Kasumi-1 (cell line): ENCODE measurements around the gene PDLIM7.
"Not testable (repeated sequence)": the region's sequence is repeated elsewhere in the genome, so short reads cannot be mapped to it uniquely, and the experiment has no call there.

Source experiments
- DNase-seq, 2 experiments: peaks; one replicate each; lab custom pipeline; 2025; lab: John Stamatoyannopoulos, UW

PDLIM7 gene

DNA sequence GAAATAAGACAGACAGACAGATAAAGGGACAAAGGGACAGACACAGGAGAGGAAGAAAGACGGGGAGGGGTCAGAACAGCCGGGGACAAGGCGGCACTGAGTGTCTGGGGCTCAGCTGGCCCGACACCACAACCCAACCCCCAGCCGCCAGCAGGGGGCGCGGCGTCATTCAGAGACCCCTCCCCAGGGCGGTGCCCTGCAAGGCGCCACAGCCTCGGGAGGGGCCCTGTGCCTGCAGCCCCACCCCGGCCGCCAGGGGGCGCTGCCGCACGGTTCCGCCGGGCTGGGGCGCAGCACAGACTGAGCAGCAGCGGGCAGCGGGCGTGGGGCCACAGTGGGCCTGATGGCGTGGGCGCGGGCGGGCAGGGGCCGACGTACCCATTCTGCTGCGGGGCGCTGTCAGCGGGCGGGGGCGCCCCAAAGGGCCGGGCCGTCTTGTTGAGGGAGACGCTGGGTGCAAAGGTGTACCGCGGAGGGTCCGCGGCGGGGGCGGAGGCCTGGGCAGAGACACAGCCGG lies 5.9 kb downstream of the PDLIM7 start:
- DNase-seq = no peak

- no peak for DNase-seq
These were observed 6.4 kb downstream of the PDLIM7 start for GRCh38 chr5:177490992-177491391.

- DNase-seq = no peak
These were observed 7.0 kb downstream of the PDLIM7 start for GRCh38 chr5:177490311-177490991.

DNA sequence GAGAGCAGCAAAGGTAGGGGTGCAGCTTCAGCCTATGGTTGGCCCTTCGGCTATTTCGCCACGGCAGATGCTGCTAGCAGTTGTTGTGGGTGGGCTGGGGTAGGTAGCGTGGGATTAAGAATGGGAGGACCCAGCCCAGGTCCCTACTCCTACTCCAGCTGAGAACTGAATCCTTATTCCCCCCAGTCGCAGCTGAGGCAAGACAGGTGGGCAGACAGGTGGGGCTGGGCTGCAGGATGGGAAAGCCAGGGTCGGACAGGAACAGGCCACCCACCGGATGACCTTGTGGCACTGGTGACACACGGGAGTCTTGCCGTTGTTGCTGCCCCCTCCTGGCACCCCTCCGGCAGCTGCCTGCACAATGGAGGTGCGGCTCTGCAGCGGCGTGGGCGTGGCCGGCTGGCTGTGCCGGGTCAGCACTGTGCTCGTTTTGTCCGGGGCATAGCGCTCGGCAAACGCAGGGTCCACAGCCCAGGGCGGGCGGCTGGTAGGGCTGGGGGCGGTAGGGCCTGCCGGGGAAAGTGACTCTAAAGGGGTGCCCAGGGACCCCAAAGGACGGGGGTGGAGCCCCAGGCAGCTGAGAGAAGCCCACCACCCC lies 8.2 kb downstream of the PDLIM7 start:
- DNase-seq = no peak

DNA sequence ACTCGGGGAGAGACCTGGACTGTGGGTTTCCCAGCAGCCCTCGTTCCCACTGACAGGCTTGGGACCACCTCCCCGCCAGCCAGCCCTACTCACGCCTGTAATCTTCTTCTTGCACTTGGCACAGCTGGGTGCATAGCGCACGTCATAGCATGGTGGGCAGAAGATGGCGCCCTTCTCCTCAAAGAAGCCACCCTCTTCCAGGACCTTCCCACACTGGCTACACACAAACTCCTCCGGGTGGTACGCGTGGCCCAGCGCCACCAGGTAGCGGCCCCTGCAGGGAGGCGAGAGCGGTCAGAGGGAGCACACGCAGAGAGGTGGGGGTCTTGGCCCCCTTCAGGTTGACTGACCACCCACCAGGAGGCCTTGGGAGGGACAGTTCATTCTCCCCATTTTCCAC lies 9.4 kb downstream of the PDLIM7 start:
- DNase-seq = peak in 1 of 2 experiments; percentile 21

DNA sequence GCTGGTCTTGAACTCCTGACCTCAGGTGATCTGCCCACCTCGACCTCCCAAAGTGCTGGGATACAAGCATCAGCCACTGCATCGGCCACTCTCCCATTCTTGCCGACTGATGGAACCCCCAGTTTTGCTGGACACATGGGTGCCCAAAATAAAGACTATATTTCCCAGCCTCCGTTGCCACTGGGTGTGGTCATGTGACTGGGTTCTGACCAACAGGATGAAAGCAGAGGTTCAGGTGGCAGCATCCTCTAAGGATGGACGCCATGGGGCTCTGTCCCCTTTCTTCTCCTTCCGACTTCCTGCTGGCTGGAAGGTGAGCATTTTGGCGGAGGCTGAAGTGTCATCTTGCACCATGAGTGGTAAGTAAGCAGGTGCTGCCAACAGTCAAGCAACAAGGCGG lies 10.3 kb downstream of the PDLIM7 start:
- no peak for DNase-seq

DNA sequence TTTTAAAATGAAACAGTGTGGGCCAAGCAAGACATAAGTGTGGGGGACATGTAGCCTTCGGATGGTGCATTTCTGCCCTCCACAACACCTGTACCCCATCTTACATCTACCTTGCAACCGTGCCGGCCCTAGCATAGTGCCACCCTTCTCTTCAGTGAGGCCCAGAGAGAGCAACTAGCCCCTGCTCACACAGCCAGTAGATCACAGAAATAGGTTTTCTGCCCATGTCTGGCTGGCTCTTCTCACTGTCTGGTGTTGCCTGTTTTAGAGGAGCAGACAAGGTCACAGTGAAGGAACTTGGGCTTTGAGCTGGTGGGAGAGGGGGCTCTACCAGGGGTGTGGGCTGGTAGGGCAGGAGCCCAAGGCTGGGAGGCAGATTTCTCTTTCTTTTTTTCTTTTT lies 11.1 kb downstream of the PDLIM7 start:
- DNase-seq = no peak

DNA sequence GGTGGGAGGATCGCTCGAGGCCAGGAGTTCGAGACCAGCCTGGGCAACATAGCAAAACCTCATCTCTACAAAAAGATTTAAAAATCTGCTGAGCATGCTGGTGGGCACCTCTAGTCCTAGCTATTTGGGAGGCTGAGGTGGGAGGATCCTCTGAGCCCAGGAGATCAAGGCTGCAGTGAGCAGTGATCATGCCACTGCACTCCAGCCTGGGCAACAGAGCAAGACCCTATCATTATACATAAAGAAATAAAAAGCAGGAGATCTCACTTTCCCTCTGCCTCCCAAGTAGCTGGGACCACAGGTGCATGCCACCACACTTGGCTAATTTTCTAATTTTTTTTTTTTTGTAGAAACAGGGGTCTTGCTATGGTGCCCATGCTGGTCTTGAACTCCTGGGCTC lies 11.7 kb downstream of the PDLIM7 start:
- DNase-seq = not testable (repeated sequence)

DNA sequence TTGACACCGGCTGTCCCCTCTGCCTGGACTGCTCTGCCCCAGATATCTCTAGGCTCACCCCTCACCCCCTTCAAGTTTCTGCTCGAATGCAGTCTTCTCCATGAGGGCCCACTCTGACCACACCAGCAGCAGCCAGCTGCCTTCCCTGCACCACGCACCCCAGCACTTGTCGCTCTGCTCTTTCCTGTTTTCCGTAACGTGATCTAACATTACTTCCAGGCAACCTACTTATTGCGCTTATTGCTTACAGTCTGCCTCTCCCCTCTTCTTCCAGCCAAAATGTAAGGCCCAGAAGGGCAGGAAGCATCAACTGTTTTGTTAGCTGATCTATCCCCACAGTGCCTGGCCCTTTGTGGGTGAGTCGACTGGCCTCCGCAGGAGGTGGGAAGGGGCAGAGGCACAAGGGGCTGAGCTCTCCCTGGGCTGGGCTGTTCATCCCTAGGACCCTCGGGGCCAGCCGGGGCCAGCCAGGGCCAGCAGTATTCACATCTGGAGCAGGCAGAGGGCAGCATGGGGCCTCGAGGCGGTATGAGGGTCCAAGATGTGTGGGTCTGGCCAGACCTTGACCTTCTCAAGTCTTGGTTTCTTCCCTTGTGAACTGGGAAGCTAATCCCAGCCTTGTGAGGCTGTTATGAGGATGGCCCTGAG lies 12.4 kb downstream of the PDLIM7 start:
- peak in 1 of 2 experiments; percentile 21 for DNase-seq

GRCh38 chr5:177483994-177484901 lies 13.2 kb downstream of the PDLIM7 start:
- DNase-seq = no peak

DNA sequence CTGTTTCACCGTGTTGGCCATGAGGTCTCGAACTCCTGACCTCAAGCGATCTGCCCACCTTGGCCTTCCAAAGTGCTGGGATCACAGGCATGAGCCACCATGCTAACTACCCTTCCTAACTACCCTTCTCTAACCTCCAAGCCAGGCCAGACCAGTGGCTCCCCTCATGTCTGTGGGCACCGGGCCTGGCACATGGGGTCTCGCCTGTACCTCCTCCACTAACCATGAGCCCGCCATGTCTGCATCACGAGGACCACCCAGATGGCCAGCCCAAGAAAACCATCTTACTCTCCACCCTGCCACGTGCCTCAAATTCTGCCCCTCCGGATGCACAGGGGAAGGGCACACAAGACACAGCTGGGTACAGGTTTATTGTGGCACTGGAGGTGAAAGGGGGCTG lies 14.4 kb downstream of the PDLIM7 start:
- no peak for DNase-seq

- DNase-seq = no peak
These were observed 15.0 kb downstream of the PDLIM7 start for GRCh38 chr5:177482359-177482795.

DNA sequence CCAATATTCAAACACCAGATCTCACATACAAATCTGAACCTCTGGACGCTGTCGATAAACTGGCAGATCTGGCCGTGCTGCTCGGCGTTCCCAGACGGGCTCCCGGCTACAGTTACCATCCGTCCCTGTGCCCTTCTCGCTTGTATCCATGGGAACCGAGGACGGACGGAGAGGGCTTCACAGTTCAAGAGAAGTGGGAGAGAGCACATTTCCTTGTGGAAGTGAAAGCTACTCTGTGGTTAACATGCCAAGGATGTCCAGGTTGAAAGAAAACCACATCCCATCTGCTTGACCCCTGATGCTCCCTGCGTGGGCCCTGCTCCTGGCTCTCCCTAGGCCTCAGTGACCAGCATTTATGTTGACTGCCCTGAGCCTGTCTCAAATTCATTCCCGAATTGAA lies 17.6 kb downstream of the PDLIM7 start:
- no peak for DNase-seq

DNA sequence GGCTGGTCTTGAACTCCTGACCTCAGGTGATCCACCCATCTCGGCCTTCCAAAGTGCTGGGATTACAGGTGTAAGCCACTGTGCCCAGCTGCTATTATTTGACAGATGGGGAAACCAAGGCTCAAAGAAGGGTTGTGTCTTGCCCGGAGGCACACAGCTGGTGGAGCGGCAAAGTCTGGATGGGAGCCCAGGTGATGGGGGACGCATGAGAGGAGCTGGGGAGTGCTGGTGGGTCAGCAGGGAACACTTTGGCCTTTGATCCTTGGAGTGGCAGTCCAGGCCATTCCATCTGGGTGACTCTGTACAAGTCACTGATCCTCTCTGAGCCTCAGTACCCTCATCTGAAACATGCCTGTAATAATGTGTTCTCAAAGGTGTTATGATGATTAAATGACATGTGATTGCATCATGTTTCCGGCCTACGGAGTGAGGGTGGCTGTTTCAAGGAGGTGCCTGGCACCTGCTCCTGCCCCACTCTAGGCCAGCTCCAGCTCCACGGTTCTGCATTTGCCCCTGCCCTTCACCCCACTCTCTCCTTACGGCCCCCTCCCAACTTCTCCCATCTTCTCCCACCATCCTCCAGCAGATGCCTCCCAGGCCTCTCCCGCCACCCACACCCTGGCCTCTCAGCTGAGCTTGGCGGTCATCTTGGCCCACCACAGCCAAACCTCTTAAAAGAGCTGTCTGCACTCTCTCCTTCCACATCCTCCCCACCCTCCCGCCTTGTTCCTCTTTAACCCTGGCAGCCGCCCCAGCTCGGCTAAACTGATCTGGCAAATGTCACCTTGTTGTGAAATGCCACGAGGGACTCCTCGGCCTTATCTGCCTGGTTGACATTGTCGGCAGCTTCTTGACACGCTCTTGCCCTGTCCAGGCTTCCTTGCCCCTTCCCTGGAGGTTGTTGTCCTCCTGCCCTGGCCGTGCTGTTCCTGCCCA lies 18.4 kb downstream of the PDLIM7 start:
- peak; percentile 82 to 87 for DNase-seq

GRCh38 chr5:177477701-177478477 lies 19.5 kb downstream of the PDLIM7 start:
- no peak for DNase-seq

- no peak for DNase-seq
These were observed 20.7 kb downstream of the PDLIM7 start for GRCh38 chr5:177476531-177477233.

GRCh38 chr5:177475563-177476427 lies 21.6 kb downstream of the PDLIM7 start:
- DNase-seq = no peak

- DNase-seq = no peak
These were observed 22.4 kb downstream of the PDLIM7 start for GRCh38 chr5:177474846-177475562.
